Stomach (tissue), 4 donors: ENCODE results near the gene CITED4.

Source experiments
- EP300 ChIP-seq: sonication (generic); formaldehyde crosslinking; IDR thresholded peaks from one replicate; pipeline ENCODE4 v1.6.1; 2017; ENCODE audit warnings: antibody characterized with exemption
- POLR2A ChIP-seq, 4 donors: fragments of 450-650 bp; IDR thresholded peaks; one replicate each; pipeline ENCODE4 v1.6.1; 2016; ENCODE audit warnings: antibody characterized with exemption in 4 of 4, control low read depth in 2 of 4, mild to moderate bottlenecking in 1 of 4, moderate library complexity in 1 of 4
- TF ChIP-seq, protein P1 (sequence below), 7 experiments: fragments of 450-650 bp in 4 of 7; fragments of 200-600 bp in 3 of 7; sonication (generic) in 3 of 7; IDR thresholded peaks; one replicate each; pipeline ENCODE4 v1.5.1; 2016 to 2019; ENCODE audit warnings: antibody characterized with exemption in 7 of 7, control low read depth in 2 of 7, mild to moderate bottlenecking in 1 of 7

- TF ChIP-seq EP300: no peak
- TF ChIP-seq, protein P1, sequence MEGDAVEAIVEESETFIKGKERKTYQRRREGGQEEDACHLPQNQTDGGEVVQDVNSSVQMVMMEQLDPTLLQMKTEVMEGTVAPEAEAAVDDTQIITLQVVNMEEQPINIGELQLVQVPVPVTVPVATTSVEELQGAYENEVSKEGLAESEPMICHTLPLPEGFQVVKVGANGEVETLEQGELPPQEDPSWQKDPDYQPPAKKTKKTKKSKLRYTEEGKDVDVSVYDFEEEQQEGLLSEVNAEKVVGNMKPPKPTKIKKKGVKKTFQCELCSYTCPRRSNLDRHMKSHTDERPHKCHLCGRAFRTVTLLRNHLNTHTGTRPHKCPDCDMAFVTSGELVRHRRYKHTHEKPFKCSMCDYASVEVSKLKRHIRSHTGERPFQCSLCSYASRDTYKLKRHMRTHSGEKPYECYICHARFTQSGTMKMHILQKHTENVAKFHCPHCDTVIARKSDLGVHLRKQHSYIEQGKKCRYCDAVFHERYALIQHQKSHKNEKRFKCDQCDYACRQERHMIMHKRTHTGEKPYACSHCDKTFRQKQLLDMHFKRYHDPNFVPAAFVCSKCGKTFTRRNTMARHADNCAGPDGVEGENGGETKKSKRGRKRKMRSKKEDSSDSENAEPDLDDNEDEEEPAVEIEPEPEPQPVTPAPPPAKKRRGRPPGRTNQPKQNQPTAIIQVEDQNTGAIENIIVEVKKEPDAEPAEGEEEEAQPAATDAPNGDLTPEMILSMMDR (IDR thresholded peaks at IDR 0.05): no peak
- TF ChIP-seq POLR2A (IDR thresholded peaks at IDR 0.05): no peak
Observed at GRCh38 chr1:40879482-40880175, 17.5 kb upstream of the CITED4 start.
